GM12865 (cell line): ENCODE results near the gene B3GNT8.
"Not testable (repeated sequence)": the region's sequence is repeated elsewhere in the genome, so short reads cannot be mapped to it uniquely, and the experiment has no call there.

Experiments
- DNase-seq: peaks from one replicate; pipeline ENCODE4 v3.0.0; 2010; ENCODE audit warnings: low read depth
- H3K4me3 ChIP-seq: 2 replicates; pipeline ENCODE4 v1.5.1; 2011; ENCODE audit warnings: mild to moderate bottlenecking, low read depth, low read length, control low read depth
- TF ChIP-seq, protein P1 (sequence below): IDR thresholded peaks from 2 replicates; pipeline ENCODE4 v1.5.1; 2011; ENCODE audit warnings: low read length, control low read depth, low read depth, inconsistent platforms; ENCODE audit not compliant: insufficient read depth; ENCODE audit errors: missing control alignments

B3GNT8 gene

DNA sequence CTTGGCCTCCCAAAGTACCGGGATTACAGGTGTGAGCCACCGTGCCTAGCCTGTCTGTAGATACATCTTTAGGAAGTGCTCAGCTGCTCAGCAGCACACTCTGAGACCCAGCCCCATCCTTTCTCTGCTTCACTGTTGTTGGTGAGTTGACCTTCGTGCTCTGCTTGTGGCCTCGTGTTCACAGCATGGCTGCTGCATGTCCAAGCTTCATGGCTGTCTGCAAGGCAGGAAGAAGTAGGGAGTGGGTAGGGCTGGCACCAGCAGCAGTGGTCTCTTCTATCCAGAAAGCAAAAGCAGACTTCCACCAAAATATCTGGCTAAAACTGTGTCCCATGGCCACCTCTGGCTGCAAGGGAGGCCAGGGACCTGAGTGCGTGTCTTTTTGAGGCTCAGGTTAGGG, 14.2 kb downstream of the B3GNT8 start:
- TF ChIP-seq, protein P1, sequence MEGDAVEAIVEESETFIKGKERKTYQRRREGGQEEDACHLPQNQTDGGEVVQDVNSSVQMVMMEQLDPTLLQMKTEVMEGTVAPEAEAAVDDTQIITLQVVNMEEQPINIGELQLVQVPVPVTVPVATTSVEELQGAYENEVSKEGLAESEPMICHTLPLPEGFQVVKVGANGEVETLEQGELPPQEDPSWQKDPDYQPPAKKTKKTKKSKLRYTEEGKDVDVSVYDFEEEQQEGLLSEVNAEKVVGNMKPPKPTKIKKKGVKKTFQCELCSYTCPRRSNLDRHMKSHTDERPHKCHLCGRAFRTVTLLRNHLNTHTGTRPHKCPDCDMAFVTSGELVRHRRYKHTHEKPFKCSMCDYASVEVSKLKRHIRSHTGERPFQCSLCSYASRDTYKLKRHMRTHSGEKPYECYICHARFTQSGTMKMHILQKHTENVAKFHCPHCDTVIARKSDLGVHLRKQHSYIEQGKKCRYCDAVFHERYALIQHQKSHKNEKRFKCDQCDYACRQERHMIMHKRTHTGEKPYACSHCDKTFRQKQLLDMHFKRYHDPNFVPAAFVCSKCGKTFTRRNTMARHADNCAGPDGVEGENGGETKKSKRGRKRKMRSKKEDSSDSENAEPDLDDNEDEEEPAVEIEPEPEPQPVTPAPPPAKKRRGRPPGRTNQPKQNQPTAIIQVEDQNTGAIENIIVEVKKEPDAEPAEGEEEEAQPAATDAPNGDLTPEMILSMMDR: no peak
- no peak for DNase-seq
- H3K4me3 ChIP-seq: no peak overlapping the region

DNA sequence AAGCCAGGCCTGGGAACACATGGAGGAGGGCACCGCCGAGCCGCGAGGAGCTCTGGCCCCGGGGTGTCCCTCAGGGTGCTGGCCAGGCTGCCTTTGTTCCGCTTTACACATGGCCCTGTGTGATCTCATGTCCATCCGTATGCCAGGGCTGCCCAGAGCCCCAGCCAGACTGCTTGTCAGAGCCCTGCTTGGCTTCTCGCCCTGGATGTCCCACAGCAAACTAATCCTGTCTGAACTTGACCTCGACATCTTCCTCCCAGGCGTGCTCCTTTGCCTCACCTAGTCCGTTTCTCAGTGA, 15.3 kb downstream of the B3GNT8 start:
- no peak for DNase-seq
- TF ChIP-seq, protein P1: no peak
- no peak overlapping the region for H3K4me3 ChIP-seq

DNA sequence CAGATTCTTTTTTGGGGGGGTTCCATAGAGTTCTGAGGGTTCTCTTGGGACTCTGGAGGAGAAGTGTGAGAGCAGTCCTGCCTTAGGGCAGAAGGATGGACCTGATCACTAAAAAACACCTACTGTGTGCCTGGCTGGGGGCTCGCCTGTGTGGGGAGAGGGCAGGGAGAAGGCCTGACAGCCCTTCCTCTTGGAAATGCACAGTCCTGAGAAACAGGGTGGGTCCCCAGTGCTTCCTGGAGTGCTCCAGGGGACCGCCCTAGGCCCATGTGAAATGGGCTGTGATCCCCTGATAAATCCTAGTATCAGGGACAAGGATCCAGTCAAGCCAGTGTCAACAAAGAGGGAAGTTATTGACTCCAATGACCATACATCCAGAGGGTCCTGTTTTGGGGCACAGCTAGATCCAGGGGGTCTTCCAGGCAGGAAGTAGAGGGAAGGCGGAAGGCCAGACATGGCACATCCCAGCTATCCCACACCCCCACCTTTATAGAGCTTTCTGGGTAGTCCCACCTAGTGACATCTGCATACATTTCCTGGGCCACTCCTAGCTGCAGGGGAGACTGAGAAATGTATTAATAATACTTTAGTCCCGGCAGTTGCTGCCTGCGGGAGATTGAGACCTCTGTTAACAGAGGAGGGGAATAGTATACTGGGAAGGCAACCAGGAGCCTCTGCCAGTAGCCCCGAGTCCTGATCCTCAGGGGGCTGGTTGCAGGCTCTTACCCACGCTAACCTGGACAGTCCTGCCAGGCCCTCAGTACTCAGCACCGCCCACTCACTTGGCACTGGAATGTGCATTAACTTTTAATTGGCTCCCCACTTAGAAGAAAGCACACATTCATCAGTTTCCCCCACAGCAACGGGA, 15.8 kb downstream of the B3GNT8 start:
- no peak for DNase-seq
- no peak overlapping the region for H3K4me3 ChIP-seq
- TF ChIP-seq, protein P1: no peak

DNA sequence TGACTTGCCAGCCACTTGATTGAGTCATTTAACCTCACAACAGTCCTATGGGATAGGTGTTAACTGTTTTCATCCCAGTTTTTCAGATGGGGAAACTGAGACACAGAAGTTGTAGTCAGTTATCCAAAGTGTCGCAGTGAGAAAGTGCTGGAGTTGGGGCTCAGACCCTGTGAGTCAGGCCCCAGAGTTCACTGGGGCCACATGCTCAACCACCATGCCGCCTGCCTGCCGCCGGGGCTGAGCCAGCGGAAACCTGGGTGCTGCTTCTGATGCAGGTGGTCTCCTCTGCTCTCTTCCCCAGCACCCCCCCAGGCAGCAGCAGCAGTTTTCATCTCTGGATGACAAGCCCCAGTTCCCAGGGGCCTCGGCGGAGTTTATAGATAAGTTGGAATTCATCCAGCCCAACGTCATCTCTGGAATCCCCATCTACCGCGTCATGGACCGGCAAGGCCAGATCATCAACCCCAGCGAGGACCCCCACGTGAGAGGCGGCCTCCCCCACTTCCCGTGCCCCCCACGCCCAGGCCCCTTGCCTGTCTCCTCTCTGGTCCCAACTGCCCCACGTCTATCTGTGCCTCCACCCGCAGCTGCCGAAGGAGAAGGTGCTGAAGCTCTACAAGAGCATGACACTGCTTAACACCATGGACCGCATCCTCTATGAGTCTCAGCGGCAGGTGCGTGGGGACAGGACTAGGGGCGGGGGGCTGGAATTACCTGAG, 16.7 kb downstream of the B3GNT8 start:
- TF ChIP-seq, protein P1: no peak
- no peak for DNase-seq
- no peak overlapping the region for H3K4me3 ChIP-seq

DNA sequence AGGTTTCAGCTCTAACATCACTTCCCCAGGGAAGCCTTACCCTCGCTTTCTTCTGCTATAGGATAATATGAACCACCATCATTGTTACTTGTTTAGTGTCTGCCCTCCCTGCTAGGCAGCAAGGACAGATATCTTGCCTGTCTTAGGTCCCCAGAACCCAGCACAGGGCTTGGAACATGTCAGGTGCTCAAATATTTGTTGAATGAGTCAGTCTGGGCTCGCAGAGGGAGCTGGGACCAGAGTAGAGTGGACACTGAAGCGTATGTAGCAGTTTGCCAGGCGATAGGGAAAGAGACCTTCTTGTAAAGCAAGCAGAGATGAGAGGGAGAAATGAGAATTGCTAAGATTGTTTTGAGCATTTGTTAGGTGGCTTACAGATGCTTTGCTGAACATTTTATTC, 17.9 kb downstream of the B3GNT8 start:
- no peak overlapping the region for H3K4me3 ChIP-seq
- TF ChIP-seq, protein P1: no peak
- peak; percentile 24 for DNase-seq

- not testable (repeated sequence) for DNase-seq, H3K4me3 ChIP-seq
Observed at GRCh38 chr19:41408846-41409245, 18.3 kb downstream of the B3GNT8 start.

GRCh38 chr19:41408256-41408655, 18.9 kb downstream of the B3GNT8 start:
- peak; percentile 48 for DNase-seq

More at GRCh38 chr19:41408256-41408655, 18.9 kb downstream of the B3GNT8 start:
- TF ChIP-seq, protein P1: no peak
- H3K4me3 ChIP-seq: no peak overlapping the region
